Fibroblast of peridontal ligament (primary cell): Measurements from ENCODE around the gene HNRNPC.
A peak's percentile ranks its signal among the peaks of the same experiment; 100 is the strongest.
"Not testable (repeated sequence)": the region's sequence is repeated elsewhere in the genome, so short reads cannot be mapped to it uniquely, and the experiment has no call there.

Source experiments
- DNase-seq: peaks from one replicate; pipeline ENCODE4 v3.0.0-alpha.2; 2010; ENCODE audit errors: extremely low read depth

Gene HNRNPC

DNA sequence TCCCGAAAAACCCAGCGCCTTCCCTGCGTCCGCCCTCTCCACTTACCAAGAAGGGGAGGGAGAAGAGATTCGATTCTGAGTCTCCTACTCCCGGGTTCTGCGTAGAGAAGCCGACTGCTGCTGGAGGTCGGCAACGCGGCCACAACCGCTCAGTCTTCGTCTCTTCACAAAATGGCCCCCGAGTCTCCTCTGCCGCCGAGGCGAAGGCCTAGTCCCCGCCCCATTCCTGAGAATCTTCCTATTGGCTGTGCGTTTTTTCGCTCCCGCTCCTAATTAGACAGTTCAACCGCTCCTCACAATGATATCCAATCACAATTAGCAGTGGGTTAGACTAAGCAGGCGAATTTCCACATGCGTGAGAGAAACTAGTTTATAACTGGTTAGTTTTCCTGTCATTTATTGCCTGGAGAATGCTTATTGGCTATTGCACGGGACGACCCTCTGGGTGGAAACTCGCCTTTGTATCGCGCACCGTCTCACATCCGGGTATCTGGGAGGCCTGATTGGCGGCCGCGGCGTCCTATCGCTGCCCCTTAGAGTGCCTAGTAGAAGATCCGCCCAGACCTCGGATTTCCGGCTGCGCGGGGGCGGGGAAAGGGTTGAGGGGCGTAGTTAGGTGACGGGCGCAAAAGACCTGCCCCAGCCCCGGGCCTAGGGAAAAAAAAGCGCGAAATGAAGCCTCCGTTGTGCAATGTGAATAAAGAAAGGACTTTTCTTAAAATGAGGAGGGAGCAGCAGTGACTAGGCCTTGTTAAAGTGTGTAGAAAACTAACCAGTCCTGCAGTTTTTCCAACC lies at the start of gene HNRNPC:
Gene HNRNPC (minus strand): TSS at position 191 of the 795 bp plus-strand sequence. CDS start 35,249 bp downstream, outside the sequence.
- peak; percentile 100 for DNase-seq

DNA sequence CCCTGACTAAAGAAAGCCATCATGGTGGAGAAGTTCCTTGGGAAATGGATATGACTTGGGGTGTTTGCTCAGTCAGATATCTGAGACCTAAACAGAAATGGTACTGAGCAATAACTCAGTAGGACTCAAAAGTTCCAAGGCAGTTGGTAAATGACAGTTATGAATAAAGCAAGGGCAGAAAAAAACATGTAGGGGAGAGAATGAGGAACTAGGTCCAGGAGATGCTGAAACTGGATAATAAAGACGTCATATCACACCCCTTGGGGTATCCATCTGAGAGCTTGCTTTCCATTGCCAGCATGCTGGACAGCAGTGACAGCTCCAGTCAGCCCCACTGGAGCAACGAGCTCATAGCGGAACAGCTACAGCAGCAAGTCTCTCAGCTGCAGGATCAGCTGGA lies 48.2 kb upstream of the HNRNPC start:
- no peak for DNase-seq

DNA sequence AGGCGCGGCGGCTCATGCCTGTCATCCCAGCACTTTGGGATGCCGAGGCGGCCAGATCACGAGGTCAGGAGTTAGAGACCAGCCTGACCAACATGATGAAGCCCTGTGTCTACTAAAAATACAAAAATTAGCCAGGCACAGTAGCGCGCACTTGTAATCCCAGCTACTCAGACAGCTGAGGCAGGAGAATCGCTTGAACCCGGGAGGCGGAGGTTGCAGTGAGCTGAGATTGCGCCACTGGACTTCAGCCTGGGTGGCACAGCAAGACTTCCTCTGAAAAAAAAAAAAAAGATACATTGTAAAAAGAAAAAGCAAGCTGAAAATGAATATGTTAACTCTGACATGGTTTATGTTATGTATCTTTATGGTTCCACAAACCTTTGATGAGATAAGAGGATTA lies 44.3 kb upstream of the HNRNPC start:
- DNase-seq, result no peak

DNA sequence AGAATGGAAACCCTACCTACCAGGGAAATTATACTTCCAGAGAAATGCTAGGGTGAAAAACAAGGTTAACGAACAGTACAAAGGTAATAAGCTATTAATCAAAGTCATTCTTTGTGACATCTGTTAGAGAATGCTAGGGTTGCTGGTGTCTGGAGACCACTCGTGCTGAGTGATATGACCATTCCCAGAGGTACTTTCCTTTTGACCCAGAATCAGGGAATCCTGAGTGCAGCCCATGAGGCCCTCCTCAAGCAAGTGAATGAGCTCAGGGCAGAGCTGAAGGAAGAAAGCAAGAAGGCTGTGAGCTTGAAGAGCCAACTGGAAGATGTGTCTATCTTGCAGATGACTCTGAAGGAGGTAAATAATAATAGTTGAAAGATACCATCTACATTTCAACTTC lies 42.4 kb upstream of the HNRNPC start:
- no peak for DNase-seq

DNA sequence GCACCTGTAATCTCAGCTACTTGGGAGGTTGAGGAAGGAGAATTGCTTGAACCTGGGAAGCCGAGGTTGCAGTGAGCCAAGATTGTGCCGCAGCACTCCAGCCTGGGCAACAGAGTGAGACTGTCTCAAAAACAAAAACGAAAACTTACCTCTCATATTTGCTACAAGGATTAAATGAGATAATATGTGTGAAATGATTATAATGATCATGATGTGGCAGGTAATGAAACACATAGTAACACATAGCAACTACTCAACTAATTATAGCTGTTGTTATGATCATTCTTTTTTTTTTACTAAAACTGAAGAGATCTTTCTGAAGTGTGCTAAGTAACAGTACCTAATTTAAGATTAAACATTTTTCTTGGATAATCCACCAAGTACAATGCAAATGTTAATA lies 40.7 kb upstream of the HNRNPC start:
- no peak for DNase-seq

DNA sequence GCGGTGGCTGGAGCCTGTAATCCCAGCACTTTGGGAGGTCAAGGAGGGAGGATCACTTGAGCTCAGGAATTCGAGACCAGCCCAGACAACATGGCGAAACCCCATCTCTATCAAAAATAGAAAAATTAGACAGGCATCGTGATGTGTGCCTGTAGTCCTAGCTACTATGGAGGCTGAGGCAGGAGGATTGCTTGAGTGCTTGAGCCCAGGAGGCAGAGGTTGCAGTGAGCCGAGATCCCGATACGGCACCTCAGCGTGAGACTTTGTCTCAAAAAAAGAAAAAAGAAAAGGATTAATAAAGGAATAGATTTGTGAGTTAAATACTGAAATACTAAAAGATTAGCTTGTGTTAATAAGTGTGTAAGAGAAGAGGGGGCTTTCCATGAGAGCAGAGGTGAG lies 40.0 kb upstream of the HNRNPC start:
- DNase-seq, result no peak

DNA sequence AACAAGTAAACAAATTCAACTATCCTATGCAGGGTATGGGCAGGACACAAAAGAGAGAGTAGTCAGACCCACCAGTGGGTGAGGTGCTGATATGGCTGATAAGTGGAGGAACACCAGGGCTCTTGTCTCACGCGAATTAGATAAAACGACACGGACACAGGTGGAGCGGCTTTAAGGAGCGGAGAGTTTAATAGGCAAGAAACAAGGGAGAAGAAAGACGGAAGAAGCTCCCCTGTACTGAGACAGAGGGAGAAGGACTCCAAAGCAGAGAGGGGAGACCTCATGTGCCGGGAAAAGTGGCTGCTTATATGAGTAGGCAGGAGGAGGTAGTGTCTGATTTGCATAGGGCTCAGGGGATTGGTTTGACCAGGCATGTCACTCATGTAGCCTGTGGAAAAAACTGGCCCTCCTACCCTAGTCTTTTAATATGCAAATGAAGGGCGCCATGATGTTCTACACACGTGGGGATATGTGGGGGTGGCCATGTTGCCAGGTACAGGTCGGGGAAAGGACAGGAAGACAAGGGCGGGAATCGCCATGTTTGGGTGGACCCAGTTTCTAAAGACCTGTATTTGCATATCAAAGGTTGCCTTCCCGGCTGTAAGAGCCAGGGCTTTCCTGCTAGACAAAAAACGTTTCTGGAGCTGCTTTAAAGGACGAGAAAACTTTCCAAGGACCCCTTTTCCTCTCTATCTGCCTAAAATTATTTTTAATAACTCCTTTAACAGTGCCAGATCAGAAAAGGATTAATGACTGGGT lies 39.4 kb upstream of the HNRNPC start:
- DNase-seq, result no peak

DNA sequence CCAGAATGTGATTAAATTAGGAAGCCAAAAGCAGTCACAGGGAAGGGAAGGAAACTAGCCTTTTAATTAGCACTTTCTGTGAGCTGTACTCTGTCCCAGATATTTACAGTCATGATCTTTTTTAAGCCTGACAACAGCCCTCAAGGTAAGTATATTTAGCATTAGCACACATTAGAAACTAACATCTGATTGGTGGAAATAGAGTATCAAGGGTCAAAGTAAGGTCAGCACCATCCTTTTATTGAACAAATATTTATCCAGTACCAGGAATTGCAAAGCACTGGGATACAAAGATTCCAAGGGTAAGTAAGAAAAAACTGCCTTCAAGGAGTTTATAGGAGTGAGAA lies 38.9 kb upstream of the HNRNPC start:
- DNase-seq, result no peak

DNA sequence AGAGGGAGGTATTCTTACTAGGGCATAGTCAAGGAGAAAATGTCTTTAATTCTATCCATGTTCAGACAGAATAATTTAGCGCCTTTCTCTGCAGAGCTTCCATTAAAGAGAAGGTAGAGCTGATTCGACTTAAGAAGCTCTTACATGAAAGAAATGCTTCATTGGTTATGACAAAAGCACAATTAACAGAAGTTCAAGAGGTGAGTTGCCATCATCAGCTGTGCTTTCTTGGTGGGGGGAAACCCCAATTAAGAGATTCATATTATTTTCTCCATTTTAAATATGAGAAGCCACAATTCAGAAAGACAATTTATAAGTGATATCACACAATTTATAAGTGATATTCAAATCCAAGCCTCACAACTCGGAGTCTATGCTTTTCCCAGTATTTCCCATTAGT lies 38.4 kb upstream of the HNRNPC start:
- no peak for DNase-seq

DNA sequence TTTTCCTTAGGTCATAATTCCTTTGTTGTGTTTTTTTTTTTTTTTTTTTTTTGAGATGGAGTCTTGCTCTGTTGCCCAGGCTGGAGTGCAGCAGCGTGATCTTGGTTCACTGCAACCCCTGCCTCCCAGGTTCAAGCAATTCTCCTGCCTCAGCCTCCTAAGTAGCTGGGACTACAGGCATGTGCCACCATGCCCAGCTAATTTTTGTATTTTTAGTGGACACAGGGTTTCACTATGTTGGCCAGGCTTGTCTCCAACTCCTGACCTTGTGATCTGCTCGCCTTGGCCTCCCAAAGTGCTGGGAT lies 33.5 kb upstream of the HNRNPC start:
- DNase-seq, result not testable (repeated sequence)

DNA sequence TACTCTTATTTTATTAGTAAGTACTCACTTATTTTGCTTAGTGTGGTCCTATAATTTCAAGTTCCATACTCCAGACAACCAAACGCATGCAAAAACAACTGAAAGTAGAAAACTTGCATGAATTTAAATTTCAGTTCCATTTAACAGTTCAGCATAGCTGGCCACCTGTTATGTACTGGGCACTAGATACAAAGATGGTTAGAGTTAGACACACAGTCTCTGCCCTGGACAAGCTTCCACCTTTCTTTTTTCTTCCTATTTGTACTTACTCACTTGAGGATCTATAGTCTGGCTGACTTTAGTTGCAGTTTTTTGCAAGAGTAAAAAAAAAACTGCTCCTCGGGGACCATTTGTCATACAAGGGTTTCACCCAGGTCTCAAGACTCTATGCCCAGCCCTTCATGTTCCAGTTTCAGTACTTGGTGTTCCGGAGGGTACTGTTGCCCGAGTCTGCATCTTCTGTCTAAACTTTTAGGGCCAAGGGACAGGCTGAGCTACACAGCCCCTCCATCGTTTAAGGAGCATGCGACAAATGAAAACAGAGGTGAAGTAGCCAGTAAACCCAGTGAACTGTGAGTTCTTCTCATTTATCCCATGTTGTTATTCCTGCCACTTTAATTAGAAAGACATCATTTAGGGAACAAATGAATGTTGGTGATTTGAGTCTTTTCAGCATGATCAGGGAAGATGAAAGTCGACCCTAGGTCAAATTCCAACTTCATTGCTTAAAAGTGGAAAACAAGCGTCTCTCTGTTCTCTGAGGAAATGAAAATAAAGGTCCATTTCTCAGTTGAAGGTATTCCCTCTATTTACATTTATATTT lies 33.0 kb upstream of the HNRNPC start:
- DNase-seq, result no peak

DNA sequence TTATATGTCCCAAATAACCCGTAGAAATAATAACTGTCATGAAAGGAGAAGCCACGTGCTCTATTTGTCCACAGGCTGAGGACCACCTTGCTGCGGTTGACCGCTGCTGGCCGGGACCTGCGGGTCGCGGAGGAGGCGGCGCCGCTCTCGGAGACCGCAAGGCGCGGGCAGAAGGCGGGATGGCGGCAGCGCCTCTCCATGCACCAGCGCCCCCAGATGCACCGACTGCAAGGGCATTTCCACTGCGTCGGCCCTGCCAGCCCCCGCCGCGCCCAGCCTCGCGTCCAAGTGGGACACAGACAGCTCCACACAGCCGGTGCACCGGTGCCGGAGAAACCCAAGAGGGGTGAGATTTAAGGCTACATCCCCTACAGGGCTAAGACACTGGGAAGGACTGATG lies 31.6 kb upstream of the HNRNPC start:
- DNase-seq, result no peak

DNA sequence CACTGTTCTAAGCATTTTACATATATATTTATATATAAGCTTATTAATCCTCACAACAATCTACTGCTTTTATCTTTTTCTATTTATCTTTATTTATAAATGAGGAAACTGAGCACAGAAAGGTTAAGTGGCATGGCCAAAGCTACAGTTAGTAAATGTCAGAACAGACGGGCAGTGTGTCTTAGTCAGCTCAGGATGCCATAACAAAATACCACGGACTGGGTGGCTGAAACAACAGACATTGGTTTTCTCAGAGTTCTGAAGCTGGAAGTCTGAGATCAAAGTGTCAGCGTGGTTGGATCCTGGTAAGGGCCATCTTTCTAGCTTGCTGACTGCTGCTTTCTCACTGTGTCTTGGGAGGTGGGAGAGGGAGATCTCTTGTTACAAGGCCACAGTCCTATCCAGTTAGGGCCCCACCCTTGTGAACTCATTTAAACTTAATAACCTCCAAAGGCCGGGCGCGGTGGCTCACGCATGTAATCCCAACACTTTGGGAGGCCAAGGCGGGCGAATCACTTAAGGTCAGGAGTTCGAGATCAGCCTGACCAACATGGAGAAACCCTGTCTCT lies 30.4 kb upstream of the HNRNPC start:
- no peak for DNase-seq

DNA sequence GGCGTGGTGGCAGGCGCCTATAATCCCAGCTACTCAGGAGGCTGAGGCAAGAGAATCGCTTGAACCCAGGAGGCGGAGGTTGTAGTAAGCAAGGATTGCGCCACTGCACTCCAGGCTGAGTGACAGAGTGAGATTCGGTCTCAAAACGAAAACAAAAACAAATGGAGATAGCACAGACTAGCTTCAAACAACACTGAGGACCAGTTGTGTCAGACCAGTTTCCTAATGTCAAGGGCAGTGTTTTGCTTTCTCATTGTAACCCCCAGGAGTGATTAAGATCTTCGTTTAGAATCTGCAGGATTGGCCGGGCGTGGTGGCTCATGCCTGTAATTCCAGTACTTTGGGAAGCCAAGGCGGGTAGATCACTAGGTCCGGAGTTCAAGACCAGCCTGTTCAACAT lies 29.1 kb upstream of the HNRNPC start:
- DNase-seq, result no peak

DNA sequence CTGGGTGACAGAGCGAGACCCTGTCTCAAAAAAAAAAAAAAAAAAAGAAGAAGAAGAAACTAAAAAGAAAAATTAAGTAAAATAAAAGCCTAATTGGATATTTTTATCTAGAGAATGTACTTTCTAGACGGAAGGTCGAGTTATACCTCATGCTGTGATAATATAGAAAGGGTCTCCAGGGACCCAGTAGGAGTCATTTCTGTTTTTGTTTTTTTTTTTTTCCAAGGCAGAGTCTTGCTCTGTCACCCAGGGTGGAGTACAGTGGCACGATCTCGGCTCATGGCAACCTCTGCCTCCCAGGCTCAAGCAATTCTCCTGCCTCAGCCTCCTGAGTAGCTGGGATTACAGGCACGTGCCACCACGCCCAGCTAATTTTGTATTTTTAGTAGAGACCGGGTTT lies 24.8 kb upstream of the HNRNPC start:
- not testable (repeated sequence) for DNase-seq

DNA sequence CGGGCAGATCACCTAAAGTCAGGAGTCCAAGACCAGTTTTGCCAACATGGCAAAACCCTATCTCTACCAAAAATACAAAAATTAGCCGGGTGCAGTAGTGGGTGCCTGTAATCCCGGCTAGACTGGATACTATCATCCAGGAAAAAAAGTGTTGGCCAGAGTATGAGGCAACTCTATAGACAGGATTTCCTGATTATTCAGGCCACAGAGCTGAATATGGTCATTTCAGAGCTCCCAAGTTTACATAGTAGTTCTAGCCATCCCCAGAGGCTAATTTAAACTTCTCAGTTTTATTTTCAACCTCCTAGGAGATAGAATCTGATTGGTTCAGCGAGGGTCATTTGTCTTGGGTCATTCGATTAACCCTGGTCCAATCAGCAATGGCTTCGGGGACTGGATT lies 17.9 kb upstream of the HNRNPC start:
- no peak for DNase-seq

DNA sequence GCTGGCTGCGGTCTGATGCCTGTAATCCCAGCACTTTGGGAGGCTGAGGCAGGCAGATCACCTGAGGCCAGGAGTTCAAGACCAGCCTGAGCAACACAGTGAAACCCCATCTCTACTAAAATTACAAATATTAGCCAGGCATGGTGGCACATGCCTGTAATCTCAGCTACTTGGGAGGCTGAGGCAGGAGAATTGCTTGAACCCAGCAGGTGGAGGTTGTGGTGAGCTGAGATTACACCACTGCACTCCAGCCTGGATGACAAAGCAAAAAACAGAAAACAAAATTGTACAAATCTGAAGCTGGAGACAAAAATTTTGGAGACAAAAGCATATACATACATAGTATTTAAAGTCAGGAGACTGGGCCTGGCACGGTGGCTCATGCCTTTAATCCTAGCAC lies 17.3 kb upstream of the HNRNPC start:
- DNase-seq, result not testable (repeated sequence)

DNA sequence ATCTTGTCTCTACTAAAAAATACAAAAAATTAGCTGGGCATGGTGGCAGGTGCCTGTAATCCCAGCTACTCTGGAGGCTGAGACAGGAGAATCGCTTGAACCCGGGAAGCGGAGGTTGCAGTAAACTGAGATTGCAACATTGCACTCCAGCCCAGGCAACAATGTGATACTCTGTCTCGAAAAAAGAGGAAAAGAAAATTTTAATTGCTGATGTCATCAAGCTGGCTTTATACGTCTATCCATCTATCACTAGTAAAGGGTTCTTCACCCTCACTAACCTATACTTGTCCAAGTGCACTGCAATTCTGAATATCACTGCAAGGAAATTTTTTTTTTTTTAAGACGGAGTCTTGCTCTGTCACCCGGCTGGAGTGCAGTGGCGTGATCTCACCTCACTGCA lies 12.7 kb upstream of the HNRNPC start:
- not testable (repeated sequence) for DNase-seq

DNA sequence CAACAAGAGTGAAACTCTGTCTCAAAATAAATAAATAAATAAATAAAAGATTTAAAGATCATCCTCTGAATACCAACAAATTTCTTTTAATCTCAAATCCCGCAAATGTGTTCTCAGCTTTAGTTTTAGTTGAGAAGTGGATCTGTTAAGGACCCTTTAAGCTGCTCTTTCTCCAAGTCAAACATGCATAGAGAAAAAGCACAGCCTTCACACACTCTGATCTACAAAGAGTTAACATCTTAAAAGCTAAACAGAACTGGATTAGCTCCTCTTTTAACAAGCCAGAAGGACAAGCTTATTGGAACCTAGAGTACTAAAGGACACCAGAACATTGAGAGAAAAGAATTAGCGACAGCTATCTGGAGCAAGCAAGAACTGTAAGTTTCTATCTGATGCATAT lies 10.5 kb upstream of the HNRNPC start, which contains the start of gene RPGRIP1:
Gene RPGRIP1 (plus strand): TSS at position 301 of the 400 bp plus-strand sequence. CDS start 7,894 bp downstream, outside the sequence.
- DNase-seq, result no peak

DNA sequence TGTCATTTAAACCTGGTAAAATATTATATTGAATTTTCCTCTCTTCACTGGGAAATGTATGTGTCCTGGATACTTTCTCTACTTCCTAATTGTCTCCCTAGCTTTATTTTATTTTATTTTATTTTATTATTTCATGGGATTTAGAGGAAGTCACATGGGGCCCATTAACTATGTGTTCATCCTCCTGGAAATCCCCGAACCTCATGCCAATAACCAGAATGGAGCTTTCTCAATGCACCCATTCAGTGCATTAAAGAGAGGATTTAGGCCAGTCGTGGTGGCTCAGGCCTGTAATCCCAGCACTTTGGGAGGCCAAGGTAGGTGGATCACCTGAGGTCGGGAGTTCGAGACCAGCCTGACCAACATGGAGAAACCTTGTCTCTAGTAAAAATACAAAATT lies 9.4 kb upstream of the HNRNPC start:
- no peak for DNase-seq

DNA sequence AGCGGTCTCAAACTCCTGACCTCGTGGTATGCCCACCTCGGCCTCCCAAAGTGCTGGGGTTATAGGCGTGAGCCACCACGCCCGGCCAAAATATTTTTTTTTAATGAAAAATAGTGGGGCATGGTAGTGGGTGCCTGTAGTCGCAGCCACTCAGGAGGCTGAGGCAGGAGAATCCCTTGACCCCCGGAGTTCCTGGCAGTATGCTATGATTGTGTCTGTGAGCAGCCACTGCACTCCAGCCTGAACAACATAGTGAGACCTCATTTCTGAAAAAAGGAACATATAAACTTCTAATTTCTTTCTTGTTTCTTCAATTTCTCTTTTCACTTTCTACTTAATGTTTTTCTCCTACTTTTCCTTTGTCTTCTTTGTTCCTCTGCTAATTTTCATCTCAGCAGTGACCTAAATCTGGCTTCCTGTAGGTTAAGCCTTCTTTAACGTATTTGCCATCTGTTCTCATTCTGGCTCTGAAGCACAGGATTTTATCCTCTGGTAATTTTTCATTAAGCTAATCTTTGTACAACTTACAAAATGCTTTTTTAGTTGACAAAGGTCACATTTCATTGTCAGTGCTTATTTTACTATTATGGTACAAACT lies 6.1 kb upstream of the HNRNPC start:
- DNase-seq, result no peak

DNA sequence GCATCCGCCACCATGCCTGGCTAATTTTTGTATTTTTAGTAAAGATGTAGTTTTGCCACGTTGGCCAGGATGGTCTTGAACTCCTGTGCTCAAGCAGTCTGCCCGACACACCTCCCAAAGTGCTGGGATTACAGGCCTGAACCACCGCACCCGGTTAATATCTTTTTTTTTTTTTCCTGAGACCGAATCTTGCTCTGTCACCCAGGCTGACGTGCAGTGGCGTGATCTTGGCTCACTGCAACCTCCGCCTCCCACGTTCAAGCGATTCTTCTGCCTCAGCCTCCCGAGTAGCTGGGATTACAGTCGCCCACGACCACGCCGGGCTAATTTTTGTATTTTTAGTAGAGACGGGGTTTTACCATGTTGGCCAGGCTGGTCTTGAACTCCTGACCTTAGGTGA lies 3.4 kb upstream of the HNRNPC start:
- not testable (repeated sequence) for DNase-seq
